Measurements from ENCODE around the gene DERA.
"Not testable (repeated sequence)": the region's sequence is repeated elsewhere in the genome, so short reads cannot be mapped to it uniquely, and the experiment has no call there.

Gene DERA

GRCh38 chr12:16046266-16046665 is 135.1 kb downstream of the DERA start:
- Histone ChIP-seq H3K9me3 (ENCODE audit: low read length) (no peaks in the 10 kb centered on the region), H3K4me3 (ENCODE audit: low read depth in 1 of 2, low read length in 2 of 2) (no peak overlapping the region), H3K9ac (ENCODE audit: low read length) (no peak overlapping the region), H3K36me3 (ENCODE audit: insufficient read depth, low read length) (no peaks in the 10 kb centered on the region), H3K27me3 (ENCODE audit: control insufficient read depth in 1 of 2, insufficient read depth in 2 of 2, low read length in 2 of 2) (no peaks in the 10 kb centered on the region), H3K4me1 (ENCODE audit: insufficient read depth, low read length) (no peaks in the 10 kb centered on the region), H3K27ac (ENCODE audit: low read depth, low read length) (no peak overlapping the region)

DNA sequence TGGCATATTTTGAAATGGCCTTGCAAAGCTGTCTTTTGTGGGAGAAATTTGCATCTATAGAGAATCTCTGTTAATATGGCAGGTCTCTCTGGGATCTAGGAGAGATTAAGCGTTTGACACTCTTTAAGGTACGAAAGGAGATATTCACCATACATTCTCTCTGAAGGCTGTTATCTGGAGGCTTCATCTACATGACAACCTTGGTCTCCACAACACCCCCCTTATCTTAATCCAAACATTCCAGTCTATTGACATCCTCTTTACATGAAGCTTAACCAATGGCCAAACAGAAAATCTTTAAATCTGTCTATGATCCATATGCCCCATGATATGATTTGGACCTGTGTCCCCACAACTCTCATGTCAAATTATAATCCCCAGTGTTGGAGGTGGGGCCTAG is 137.4 kb downstream of the DERA start:
- no peaks in the 10 kb centered on the region for H3K36me3 ChIP-seq (ENCODE audit: insufficient read depth, low read length)
- H3K4me3 ChIP-seq (ENCODE audit: low read depth in 1 of 2, low read length in 2 of 2) = no peak overlapping the region
- no peak overlapping the region for H3K9ac ChIP-seq (ENCODE audit: low read length)
- no peaks in the 10 kb centered on the region for H3K27me3 ChIP-seq (ENCODE audit: control insufficient read depth in 1 of 2, insufficient read depth in 2 of 2, low read length in 2 of 2)
- peaks cover 2% of the 10 kb centered on the region for H3K9me3 ChIP-seq (ENCODE audit: low read length)
- no peak overlapping the region for H3K27ac ChIP-seq (ENCODE audit: low read depth, low read length)
- no peaks in the 10 kb centered on the region for H3K4me1 ChIP-seq (ENCODE audit: insufficient read depth, low read length)

DNA sequence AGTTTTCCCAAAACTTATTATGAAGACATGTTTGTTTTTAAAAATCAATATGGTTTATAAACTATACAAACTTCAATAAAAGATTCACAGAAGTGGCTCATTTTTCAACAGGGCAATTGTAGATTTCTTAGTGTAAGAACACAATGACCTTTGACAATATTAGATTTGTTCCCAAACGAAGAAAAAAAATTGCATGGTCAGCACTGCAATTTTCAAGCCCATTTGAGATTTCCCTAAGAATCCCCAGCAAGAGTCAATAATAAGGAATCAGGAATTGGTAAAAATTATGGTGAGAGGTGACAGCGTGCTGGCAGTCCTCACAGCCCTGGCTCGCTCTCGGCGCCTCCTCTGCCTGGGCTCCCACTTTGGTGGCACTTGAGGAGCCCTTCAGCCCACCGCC is 145.8 kb downstream of the DERA start:
- H3K9ac ChIP-seq (ENCODE audit: low read length) = no peak overlapping the region
- H3K9me3 ChIP-seq (ENCODE audit: low read length) = peaks cover 6% of the 10 kb centered on the region
- no peak overlapping the region for H3K4me3 ChIP-seq (ENCODE audit: low read depth in 1 of 2, low read length in 2 of 2)
- H3K27ac ChIP-seq (ENCODE audit: low read depth, low read length) = no peak overlapping the region
- H3K27me3 ChIP-seq (ENCODE audit: control insufficient read depth in 1 of 2, insufficient read depth in 2 of 2, low read length in 2 of 2) = no peaks in the 10 kb centered on the region
- H3K36me3 ChIP-seq (ENCODE audit: insufficient read depth, low read length) = no peaks in the 10 kb centered on the region
- no peaks in the 10 kb centered on the region for H3K4me1 ChIP-seq (ENCODE audit: insufficient read depth, low read length)

DNA sequence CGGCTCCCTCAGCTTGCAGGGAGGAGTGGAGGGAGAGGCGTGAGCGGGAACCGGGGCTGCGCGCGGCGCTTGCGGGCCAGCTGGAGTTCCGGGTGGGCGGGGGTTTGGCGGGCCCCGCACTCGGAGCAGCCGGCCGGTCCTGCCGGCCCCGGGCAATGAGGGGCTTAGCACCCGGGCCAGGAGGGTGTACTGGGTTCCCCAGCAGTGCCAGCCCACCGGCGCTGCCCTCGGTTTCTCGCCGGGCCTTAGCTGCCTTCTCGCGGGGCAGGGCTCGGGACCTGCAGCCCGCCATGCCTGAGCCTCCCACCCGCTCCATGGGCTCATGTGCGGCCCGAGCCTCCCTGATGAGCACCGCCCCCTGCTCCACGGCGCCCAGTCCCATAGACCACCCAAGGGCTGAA is 146.2 kb downstream of the DERA start:
- H3K9ac ChIP-seq (ENCODE audit: low read length); H3K4me1 ChIP-seq (ENCODE audit: insufficient read depth, low read length); H3K9me3 ChIP-seq (ENCODE audit: low read length); H3K27me3 ChIP-seq (ENCODE audit: control insufficient read depth in 1 of 2, insufficient read depth in 2 of 2, low read length in 2 of 2); H3K4me3 ChIP-seq (ENCODE audit: low read depth in 1 of 2, low read length in 2 of 2); H3K36me3 ChIP-seq (ENCODE audit: insufficient read depth, low read length); H3K27ac ChIP-seq (ENCODE audit: low read depth, low read length): not testable (repeated sequence)

DNA sequence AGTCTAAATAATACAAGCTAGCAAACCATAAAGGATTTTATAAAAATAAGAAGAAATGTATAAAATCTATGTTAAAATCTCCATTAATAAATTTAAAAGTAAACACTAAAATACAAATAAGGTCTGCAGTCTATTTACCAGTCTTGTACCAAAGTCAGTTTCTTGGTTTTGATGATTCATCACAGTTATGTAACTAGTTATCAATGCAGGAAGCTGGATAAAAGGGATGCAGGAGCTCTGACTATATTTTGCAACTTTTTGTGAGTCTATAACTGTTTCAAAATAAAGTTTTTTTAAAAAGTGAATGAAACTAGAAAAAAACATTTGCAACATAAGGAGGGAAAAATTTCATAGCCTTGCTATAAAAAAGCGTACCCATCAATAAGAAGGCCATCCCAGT is 151.5 kb downstream of the DERA start:
- no peak overlapping the region for H3K9ac ChIP-seq (ENCODE audit: low read length)
- H3K36me3 ChIP-seq (ENCODE audit: insufficient read depth, low read length) = no peaks in the 10 kb centered on the region
- no peak overlapping the region for H3K27ac ChIP-seq (ENCODE audit: low read depth, low read length)
- H3K4me1 ChIP-seq (ENCODE audit: insufficient read depth, low read length) = no peaks in the 10 kb centered on the region
- H3K27me3 ChIP-seq (ENCODE audit: control insufficient read depth in 1 of 2, insufficient read depth in 2 of 2, low read length in 2 of 2) = no peaks in the 10 kb centered on the region
- H3K4me3 ChIP-seq (ENCODE audit: low read depth in 1 of 2, low read length in 2 of 2) = no peak overlapping the region
- H3K9me3 ChIP-seq (ENCODE audit: low read length) = no peaks in the 10 kb centered on the region

DNA sequence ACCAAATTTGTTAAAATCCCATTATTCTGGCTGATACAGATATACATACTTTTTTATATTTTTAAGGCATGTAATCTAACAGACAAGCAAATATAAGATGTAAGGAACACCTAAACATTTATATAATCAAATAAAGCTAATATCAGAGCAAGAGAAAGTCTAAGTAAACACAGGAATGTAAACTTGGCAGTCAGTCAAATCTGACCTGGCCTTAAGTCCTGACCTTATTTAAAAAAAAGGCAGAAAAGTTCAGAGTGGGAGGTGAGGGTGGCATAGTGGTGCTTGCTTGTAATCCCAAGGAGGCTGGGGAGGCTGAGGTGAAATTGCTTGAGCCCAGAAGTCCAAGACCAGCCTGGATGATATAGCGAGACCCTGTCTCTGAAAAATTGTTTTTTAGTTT is 152.6 kb downstream of the DERA start:
- no peaks in the 10 kb centered on the region for H3K36me3 ChIP-seq (ENCODE audit: insufficient read depth, low read length)
- no peaks in the 10 kb centered on the region for H3K27me3 ChIP-seq (ENCODE audit: control insufficient read depth in 1 of 2, insufficient read depth in 2 of 2, low read length in 2 of 2)
- H3K27ac ChIP-seq (ENCODE audit: low read depth, low read length) = no peak overlapping the region
- no peak overlapping the region for H3K4me3 ChIP-seq (ENCODE audit: low read depth in 1 of 2, low read length in 2 of 2)
- no peak overlapping the region for H3K9ac ChIP-seq (ENCODE audit: low read length)
- H3K9me3 ChIP-seq (ENCODE audit: low read length) = no peaks in the 10 kb centered on the region
- H3K4me1 ChIP-seq (ENCODE audit: insufficient read depth, low read length) = no peaks in the 10 kb centered on the region

DNA sequence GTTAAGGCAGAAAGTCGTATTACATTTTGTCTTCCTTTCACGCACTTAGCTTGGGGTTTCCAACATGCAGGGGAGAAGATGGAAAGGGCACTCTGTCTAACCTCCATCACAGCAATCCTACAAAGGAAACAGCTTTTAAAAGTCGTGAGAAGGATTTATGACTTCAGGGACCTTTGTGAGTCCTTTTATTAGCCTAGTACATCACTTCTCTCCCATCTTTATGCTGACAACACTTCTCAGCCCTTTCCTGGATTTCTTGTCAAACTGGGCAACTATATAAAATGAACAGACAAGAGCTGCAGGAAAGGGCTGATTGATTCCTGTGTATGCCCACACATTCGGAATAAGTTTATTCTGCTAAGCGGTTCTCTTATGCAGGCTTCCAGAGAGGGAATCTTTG is 159.0 kb downstream of the DERA start:
- Histone ChIP-seq H3K27me3 (ENCODE audit: control insufficient read depth in 1 of 2, insufficient read depth in 2 of 2, low read length in 2 of 2) (no peaks in the 10 kb centered on the region), H3K4me1 (ENCODE audit: insufficient read depth, low read length) (no peaks in the 10 kb centered on the region), H3K27ac (ENCODE audit: low read depth, low read length) (no peak overlapping the region), H3K36me3 (ENCODE audit: insufficient read depth, low read length) (no peaks in the 10 kb centered on the region), H3K9me3 (ENCODE audit: low read length) (no peaks in the 10 kb centered on the region), H3K4me3 (ENCODE audit: low read depth in 1 of 2, low read length in 2 of 2) (no peak overlapping the region), H3K9ac (ENCODE audit: low read length) (no peak overlapping the region)

DNA sequence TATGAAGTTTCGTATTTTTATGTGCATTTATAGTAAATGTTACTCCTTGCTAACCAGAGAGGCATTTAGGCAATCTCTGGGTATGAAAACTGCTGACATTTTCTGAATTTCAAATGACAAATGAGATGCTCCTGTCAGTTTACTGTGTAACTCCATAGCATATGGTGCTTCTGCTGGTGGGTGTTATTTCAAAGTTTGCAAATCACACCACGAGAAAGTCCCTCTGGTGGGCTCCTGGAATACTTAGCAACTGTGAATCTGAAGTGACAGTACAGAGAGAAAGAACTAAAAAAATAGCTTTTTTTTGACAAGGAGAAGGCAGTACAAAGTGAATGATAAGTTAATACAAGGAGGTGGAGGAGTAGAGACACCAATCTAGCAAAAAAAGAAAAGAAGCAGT is 161.5 kb downstream of the DERA start:
- no peak overlapping the region for H3K4me3 ChIP-seq (ENCODE audit: low read depth in 1 of 2, low read length in 2 of 2)
- no peaks in the 10 kb centered on the region for H3K9me3 ChIP-seq (ENCODE audit: low read length)
- H3K4me1 ChIP-seq (ENCODE audit: insufficient read depth, low read length) = no peaks in the 10 kb centered on the region
- H3K36me3 ChIP-seq (ENCODE audit: insufficient read depth, low read length) = no peaks in the 10 kb centered on the region
- H3K27ac ChIP-seq (ENCODE audit: low read depth, low read length) = no peak overlapping the region
- no peak overlapping the region for H3K9ac ChIP-seq (ENCODE audit: low read length)
- H3K27me3 ChIP-seq (ENCODE audit: control insufficient read depth in 1 of 2, insufficient read depth in 2 of 2, low read length in 2 of 2) = no peaks in the 10 kb centered on the region

DNA sequence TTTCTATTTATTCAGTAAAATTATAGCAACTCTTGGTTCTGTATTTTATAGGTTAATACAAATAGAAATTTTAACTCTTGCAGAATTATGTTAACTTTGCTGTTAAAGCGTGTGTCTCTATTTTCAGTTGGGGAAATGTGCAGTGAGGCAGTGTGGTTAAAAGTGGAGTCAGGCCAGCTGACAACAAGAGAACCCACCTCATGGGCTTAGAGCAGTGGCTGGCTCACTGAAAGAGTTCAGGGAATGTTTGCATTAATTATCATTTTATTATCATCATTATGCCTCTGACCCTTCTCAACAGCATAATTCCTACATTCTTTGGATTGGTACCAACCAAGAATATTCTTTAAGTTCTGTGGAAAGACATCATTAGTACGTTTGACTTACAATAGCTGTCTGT is 163.8 kb downstream of the DERA start:
- H3K27me3 ChIP-seq (ENCODE audit: control insufficient read depth in 1 of 2, insufficient read depth in 2 of 2, low read length in 2 of 2) = no peaks in the 10 kb centered on the region
- H3K4me3 ChIP-seq (ENCODE audit: low read depth in 1 of 2, low read length in 2 of 2) = no peak overlapping the region
- H3K27ac ChIP-seq (ENCODE audit: low read depth, low read length) = no peak overlapping the region
- H3K9ac ChIP-seq (ENCODE audit: low read length) = no peak overlapping the region
- no peaks in the 10 kb centered on the region for H3K9me3 ChIP-seq (ENCODE audit: low read length)
- no peaks in the 10 kb centered on the region for H3K36me3 ChIP-seq (ENCODE audit: insufficient read depth, low read length)
- no peaks in the 10 kb centered on the region for H3K4me1 ChIP-seq (ENCODE audit: insufficient read depth, low read length)

GRCh38 chr12:16075887-16076286 is 164.8 kb downstream of the DERA start:
- Histone ChIP-seq H3K9me3 (ENCODE audit: low read length) (no peaks in the 10 kb centered on the region), H3K4me1 (ENCODE audit: insufficient read depth, low read length) (no peaks in the 10 kb centered on the region), H3K27me3 (ENCODE audit: control insufficient read depth in 1 of 2, insufficient read depth in 2 of 2, low read length in 2 of 2) (no peaks in the 10 kb centered on the region), H3K27ac (ENCODE audit: low read depth, low read length) (no peak overlapping the region), H3K4me3 (ENCODE audit: low read depth in 1 of 2, low read length in 2 of 2) (no peak overlapping the region), H3K9ac (ENCODE audit: low read length) (no peak overlapping the region), H3K36me3 (ENCODE audit: insufficient read depth, low read length) (no peaks in the 10 kb centered on the region)

DNA sequence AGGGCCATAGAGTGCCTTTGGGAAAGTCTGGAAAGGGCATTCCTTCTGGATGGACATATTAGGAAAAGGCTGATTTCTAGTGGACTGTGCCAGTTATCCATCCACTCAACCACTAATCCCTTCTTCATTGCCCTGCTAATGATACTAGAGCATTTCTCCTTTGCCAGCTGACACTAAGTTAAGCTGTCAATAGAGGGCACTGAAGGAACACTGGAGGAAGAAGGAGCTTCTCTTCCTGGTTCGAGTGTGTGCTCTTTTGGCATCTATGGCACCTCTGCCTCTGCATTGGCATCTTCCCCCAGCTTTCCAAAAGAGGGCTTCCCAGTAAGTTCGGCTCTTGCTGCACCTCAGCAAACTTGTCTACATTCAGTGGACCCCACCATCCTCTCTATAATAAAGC is 165.4 kb downstream of the DERA start:
- Histone ChIP-seq H3K36me3 (ENCODE audit: insufficient read depth, low read length) (no peaks in the 10 kb centered on the region), H3K27me3 (ENCODE audit: control insufficient read depth in 1 of 2, insufficient read depth in 2 of 2, low read length in 2 of 2) (no peaks in the 10 kb centered on the region), H3K4me1 (ENCODE audit: insufficient read depth, low read length) (no peaks in the 10 kb centered on the region), H3K9ac (ENCODE audit: low read length) (no peak overlapping the region), H3K4me3 (ENCODE audit: low read depth in 1 of 2, low read length in 2 of 2) (no peak overlapping the region), H3K27ac (ENCODE audit: low read depth, low read length) (no peak overlapping the region), H3K9me3 (ENCODE audit: low read length) (no peaks in the 10 kb centered on the region)

GRCh38 chr12:16076970-16077522 is 165.9 kb downstream of the DERA start:
- Histone ChIP-seq H3K4me3 (ENCODE audit: low read depth in 1 of 2, low read length in 2 of 2) (no peak overlapping the region), H3K9ac (ENCODE audit: low read length) (no peak overlapping the region), H3K27ac (ENCODE audit: low read depth, low read length) (no peak overlapping the region)

More at GRCh38 chr12:16076970-16077522, 165.9 kb downstream of the DERA start:
- H3K36me3 ChIP-seq (ENCODE audit: insufficient read depth, low read length) = no peaks in the 10 kb centered on the region
- no peaks in the 10 kb centered on the region for H3K9me3 ChIP-seq (ENCODE audit: low read length)
- no peaks in the 10 kb centered on the region for H3K27me3 ChIP-seq (ENCODE audit: control insufficient read depth in 1 of 2, insufficient read depth in 2 of 2, low read length in 2 of 2)
- H3K4me1 ChIP-seq (ENCODE audit: insufficient read depth, low read length) = no peaks in the 10 kb centered on the region
